Fibroblast of skin of right biceps (primary cell): ENCODE measurements around the gene LACRT.

Experiments used
- DNase-seq: peaks from one replicate; pipeline ENCODE4 v3.0.0-alpha.2; 2013

LACRT gene

DNA sequence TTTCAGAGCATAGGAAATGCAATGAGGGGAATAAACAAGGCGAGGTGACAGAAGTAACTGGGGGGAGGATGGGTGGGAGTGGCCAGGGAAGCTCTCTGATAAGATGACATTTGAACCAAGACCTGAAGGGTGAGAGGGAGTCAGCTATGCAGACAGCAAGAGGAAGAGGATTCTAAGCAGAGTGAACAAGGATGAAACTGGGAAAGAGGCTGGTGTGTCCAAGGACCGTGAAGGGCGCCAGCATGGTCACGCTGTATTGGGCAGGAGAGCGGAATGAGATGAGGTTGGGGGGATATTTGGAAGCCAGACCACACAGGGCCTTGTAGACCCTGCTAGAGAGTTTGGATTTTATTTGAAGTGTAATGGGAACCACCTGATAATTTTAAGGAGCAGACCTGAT, 35.7 kb downstream of the LACRT start:
- DNase-seq: no peak

DNA sequence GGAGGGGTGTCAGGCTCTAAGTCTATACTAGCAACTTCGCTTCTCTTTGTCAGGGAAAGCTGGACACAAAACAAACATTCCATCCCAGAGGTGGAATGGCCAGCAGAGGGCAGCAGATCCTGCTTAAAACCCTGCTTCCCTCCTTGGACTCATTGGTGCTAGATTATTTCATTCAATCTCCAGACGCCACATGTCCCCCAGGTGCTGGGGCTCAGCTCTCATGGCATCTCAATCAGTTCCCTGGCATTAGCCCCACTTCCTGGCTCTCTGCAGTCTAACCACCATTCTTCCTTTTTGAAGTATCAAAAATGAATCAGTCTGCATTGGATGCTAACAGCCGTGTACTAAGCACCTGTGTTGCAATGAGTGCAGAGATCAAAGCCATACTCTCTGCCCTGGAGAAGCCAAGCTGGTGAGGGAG, 38.2 kb downstream of the LACRT start:
- DNase-seq: peak; percentile 55

DNA sequence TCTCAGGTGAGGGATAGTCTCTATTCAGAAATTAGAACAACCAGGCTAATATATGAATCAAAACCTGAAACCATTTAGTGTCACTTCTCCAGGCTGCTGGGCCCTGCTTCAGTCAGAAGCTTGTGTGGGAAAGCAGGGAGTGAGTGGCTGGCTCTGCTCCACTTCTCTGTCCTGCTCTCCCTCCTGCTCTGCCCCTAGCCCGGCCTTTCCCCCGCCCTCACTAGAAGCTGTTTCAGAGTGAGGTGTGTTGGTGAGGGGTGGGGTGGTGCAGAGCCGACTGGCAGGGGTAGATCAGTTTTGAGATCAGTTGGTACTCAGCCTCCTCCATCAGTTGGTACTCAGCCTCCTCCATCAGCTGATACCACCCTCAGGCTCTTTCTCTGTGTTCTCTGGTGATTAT, 39.2 kb downstream of the LACRT start:
- DNase-seq: no peak

- no peak for DNase-seq
Measured at GRCh38 chr12:54593725-54594124, 41.0 kb downstream of the LACRT start.

- DNase-seq: no peak
Measured at GRCh38 chr12:54593135-54593534, 41.6 kb downstream of the LACRT start.

GRCh38 chr12:54592316-54592715, 42.4 kb downstream of the LACRT start:
- no peak for DNase-seq

DNA sequence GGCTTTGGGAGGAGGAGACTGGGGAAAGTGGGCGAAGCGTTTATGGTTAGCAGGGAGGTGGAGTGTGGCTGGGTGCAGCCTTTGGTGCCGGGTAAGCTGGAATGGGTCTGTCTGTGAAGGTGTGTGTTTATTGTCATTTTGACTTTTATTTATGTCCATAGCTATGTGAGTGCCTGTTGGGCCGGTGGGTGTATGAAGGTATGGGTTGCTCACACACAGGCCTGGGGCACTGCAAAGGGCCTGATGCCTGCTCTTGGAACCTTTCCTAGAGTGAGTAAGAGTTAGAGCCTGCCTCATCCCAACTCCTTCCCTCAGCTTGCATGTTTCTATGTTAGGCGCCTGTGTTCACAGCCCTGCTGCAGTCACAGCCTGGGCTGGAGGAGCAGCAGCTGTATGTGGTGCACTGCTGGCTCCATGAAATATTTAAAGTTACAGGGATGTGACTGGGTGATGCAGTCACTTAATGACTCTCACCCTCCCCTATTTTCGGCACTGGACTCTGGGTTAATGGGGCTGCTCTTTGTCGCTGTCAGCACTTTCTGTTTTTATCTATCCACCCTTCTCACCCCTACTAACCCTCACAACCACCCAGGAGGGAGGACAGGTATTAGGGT, 43.6 kb downstream of the LACRT start:
- DNase-seq: peak; percentile 21

- no peak for DNase-seq
Measured at GRCh38 chr12:54589964-54590363, 44.7 kb downstream of the LACRT start.

GRCh38 chr12:54588890-54589267, 45.8 kb downstream of the LACRT start:
- no peak for DNase-seq

DNA sequence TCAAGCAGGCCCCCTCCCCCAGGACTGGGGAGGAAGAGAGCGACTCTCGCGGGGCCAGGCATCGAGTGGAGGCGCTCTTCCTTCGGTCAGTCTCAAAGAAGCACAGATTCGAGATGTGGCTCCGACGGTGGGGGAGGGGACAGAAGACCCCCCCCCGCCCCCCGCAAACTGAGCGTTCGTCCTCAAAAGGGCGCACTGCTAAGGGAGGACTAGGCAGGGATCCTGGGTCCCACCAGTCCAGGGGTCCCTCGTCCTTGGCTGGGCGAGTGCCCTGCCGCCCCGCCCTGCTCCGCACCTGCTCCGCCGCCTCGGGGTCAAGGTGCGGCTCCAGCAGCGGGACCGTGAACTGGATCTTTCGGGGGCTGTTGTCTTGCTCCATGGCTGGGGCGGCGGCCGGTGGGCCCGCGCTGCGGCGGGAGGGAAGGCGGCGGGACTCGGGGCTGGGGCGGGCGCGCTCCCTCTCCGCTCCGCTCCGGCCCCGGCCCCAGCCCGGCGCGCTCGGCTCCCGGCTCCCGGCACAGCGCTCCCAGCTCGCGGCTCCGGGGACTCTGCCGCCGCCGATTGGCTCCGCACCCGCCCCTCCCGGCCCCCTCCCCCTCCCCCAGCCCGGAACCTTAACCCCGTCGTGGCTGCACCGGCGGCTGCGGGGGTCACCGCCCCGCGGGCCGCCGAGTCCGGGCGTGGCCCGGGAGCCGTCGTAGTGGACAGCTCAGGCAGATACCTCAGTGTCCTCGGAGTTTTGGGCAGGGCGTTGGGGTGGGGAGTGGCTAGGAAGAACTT, 46.4 kb downstream of the LACRT start, which contains the start of gene PPP1R1A:
PPP1R1A (minus strand) TSS at position 550 of the 780 bp plus-strand sequence; CDS start at position 379, 171 bp downstream.
- DNase-seq: no peak

DNA sequence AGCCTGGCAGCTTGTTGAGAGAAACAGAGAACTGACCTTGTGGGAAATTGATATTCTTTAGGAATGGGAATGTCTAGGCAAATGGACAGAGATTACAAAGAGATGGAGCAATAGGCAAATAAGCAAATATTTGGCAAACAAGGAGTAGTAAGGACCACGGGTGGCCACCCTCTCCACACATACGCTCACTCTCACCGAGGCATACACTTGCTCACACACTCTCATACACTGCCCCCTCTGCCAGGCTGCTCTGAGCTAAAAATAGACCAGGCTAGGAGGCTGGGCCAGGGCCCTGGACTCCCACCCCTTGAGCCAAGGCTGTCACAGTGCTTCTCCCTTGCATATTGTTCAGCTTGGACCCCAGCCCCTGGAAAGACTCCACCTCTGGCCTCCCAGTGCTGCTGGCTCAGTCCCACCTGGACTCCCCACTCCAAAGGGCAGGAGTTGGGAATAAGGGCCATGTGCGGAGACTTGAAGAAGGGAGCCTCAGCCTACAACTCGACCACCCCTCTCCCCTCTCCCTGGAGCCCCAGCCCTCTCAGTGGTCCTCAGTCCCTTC, 47.3 kb downstream of the LACRT start:
- DNase-seq: no peak

GRCh38 chr12:54586620-54587019, 48.1 kb downstream of the LACRT start:
- DNase-seq: no peak

GRCh38 chr12:54585243-54585642, 49.5 kb downstream of the LACRT start:
- DNase-seq: no peak

GRCh38 chr12:54584128-54584527, 50.6 kb downstream of the LACRT start:
- no peak for DNase-seq

DNA sequence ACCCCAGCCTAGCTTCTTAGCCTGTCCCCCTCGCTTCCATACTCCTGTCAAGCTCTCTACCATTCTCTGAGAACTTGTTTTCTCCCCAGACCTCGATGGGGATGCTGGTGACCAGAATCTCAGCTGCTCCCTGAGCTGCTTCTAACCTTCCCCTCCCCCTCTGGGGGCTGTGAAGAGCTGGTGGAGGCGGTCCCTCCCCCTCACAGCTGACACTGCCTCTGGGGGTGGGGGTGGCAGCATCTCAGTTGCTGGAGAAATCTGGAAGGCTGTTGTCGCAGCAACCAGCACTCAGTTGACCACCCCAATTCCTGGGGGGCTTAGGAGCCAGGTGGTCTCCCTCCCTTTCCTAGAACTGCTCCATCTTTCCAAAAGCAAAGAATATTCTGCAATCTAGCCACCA, 51.0 kb downstream of the LACRT start:
- no peak for DNase-seq

DNA sequence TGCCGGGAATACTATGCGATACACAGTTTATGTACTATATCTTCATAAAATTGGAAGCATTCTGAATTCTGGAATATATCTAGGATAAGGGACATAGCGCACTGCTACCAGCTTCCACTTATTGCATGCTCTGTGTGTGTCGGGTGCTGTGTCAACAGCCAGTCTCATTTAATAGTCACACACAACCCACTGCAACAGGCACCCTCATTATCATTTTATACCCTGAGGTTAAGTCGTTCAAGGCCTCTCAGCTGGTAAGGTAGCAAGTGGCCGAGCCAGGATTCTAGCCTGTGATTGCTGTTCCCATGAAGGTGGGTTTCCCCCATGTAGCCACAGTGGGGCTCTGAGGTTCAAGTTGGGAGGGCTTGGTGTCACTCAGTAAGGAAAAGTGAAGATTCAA, 53.3 kb downstream of the LACRT start:
- DNase-seq: no peak
